HS-5 (cell line): ENCODE data around the gene RIMBP2.
"Not testable (repeated sequence)": the region's sequence is repeated elsewhere in the genome, so short reads cannot be mapped to it uniquely, and the experiment has no call there.

ENCODE experiments used
- DNase-seq: peaks from one replicate; pipeline ENCODE4 v3.0.0-alpha.2; 2012; ENCODE audit warnings: low read depth

The RIMBP2 gene

DNA sequence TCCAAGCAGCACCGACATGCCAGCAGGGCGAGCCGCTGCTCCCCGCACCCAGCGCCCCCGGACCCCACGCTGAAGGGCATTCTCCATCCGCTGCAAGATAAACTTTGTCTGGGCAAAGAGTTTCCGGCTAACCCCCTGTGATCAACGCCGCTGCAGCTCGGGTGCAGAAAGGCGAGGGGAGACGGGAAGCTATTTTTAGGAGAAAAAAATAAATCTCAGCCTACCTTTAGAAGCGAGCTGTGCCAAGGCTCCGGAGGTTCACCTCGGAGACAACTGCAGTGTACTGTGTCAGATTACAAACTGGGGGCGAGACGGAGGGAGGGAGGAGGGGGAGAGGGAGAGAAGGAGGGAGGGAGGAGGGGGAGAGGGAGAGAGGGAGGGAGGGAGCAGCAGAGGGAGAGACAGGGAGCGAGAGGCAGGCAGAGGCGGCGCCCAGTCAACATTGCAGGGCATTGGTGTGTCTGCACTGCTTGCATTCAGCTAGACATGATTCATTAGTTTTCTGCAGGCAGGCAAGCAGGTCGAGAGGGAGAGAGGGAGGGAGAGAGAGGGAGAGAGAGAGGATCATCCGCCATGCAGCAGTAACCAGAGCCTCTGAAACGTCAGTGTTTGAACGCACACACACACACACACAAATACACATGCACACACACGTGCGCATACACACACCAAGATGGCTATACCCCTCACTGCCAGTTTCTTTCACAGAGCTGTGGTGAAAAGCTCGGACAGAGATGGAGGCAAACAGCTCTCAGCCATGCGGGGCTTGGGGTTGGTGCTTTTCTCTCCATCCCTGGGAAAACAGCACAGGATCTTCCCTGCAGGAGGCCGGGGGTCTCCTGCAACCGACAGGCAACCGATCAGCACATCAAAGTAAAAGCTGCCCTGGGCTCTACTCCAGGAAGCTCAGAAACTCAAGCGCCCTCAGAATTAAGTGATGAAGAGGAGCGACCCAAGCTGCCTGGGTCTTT is at the start of gene RIMBP2:
Gene RIMBP2, minus strand, starts transcription at position 302 of the 971 bp plus-strand sequence. CDS start 237,286 bp downstream, outside the sequence.
- DNase-seq: no peak

- peak; percentile 9 for DNase-seq
Observed at GRCh38 chr12:130765186-130765659, 49.1 kb upstream of the RIMBP2 start.

- peak; percentile 10 for DNase-seq
Observed at GRCh38 chr12:130764475-130765185, 48.5 kb upstream of the RIMBP2 start.

DNA sequence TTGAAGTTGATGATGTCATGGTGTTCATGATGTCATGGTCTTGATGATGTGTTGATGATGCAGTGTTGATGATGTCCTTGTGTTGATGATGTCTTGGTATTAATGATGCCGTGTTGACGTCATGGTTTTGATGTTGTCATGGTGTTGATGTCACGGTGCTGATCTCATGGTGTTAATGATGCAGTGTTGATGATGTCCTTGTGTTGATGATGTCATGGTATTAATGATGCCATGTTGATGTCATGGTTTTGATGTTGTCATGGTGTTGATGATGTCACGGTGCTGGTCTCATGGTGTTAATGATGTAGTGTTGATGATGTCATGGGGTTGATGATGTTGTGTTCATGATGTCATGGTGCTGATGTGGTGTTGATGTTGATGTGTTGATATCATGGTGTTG is 48.0 kb upstream of the RIMBP2 start:
- no peak for DNase-seq

GRCh38 chr12:130762319-130762675 is 46.2 kb upstream of the RIMBP2 start:
- no peak for DNase-seq

DNA sequence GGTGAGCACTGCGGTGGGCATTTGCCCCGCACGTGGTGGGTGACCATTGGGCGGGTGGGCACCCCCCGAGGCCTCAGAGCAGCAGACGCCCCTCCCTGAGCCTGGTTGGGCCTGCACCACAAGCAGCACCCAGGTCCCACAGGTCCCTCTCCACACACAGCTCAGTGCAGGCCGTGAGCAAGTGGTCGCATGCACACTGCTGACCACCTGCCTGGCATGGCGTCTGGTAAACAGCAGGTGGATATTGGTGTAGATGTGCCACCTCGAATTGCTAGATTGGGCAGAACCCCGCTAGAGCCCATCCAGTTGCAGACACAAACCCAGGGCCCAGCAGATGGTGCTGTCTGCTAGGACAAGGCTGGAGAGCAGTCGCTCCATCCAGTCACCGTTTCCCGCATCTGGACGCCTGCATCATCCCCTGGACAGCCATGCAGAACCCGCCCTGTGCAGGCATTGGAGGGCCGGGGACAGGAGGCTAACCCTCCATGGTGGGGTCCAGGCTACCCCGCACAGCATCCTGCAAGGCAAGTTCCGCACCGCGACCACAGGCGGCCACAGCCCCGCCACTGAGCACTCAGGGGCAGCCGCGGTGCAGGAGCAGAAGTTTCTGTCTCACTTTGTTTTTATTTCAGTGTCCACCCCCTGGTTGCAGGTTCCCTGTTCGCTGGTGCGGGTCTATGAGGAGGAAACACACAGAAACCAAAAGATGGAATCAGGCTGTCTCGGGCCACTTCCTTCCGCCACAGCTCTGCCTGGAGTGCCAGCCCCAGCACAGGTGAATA is 45.6 kb upstream of the RIMBP2 start:
- DNase-seq: no peak

DNA sequence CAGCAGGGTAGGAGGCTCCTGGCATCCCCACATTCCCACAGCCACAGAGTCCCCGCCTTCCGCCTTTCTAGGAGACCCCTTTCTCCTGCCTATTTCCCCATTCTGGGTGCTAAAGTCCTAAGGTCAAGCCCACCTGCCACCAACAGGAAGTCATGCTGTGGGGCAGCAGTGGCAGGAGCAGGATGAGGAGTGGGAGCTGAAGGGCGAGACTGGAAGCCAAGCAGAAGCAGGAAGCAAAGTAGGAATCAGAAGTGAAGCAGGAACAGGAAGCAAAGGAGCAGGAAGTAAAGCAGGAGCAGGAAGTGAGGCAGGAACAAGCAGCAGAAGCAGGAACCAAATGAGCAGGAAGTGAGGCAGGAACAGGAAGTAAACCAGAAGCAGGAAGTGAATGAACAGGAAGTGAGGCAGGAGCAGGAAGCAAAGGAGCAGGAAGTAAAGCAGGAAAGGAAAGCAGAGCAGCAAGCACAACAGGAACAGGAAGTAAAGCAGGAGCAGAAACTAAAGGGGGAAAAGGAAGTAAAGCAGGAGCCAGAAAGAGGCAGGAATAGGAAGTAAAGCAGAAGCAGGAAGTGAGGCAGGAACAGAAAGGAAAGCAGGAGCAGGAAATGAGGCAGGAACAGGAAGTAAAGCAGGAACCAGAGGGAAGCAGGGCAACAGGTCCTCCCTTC is 38.3 kb upstream of the RIMBP2 start:
- no peak for DNase-seq

DNA sequence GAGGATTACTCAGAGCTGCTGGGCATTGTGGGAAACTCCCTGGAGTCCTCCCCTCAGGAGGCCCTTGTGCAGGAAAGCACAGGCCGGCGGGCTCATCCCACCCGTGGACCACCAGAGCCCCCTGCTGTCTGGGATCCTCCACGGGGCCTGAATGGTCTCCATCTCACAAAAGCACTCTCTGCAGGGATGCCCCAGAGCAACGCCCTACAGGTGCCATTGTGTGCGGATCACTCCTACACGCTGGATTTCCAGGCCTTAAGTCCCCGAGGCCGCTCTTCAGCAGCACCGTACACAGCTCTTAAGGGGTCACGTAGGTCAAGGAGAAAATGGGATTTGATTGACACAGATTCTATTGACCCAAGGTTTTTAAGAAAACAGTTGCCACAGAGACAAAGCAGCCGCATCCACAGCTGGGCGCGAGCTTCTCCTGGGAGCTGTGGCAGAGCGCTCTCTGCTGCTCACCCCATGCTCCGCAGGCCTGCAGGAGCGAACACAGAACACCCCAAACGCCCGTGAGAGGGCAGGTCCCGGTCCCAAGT is 36.7 kb upstream of the RIMBP2 start:
- no peak for DNase-seq

DNA sequence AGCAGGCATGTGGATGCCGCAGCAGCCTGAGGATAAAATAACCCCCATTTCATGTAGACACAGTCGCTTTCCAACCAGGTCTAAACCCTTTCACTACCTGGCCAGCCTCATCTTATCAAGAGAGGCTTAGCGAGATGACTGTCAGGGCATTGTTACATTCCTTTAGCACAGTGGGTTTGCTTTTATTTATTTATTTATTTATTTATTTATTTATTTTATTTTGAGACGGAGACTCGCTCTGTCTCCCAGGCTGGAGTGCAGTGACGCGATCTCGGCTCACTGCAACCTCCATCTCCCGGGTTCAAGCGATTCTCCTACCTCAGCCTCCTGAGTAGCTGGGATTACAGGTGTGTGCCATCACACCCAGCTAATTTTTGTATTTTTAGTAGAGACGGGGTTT is 35.9 kb upstream of the RIMBP2 start:
- DNase-seq: not testable (repeated sequence)

DNA sequence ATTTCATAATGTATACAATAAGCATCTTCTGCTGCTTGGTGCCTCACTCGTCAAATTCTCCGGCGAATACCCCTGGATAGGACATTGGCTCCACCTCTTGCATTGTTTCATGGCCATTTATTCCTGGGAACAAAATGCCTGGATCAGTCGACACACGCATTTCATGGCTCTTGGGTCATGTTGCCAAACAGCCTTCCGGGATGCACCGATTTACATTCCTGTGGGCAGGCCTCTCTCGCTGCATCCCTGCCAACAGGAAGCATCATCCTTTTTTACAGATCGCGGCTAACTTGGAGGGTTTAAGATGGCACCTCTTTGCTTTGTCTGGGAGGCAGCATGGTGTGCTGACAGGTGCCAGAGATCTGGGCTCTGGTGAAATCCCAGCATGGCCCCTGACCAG is 32.7 kb upstream of the RIMBP2 start:
- DNase-seq: no peak

- DNase-seq: no peak
Observed at GRCh38 chr12:130747867-130748740, 32.0 kb upstream of the RIMBP2 start.

DNA sequence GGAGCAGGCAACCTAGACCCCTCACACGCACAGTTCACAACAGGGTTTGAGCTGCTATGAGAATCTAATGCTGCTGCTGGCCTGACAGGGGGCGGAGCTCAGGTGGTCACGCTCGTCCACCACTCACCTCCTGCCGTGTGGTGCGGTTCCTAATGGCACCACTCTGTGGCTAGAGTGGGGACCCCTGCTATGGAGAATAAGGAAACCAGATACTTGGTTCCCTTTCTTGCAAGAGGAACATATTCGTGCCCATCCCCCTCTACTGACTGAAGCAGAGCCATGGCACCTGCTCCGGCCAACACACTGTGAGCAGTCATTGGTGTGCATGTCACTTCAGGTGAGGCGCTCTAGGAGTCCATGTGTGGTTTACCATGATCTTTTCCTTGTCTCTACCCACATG is 30.4 kb upstream of the RIMBP2 start:
- no peak for DNase-seq

DNA sequence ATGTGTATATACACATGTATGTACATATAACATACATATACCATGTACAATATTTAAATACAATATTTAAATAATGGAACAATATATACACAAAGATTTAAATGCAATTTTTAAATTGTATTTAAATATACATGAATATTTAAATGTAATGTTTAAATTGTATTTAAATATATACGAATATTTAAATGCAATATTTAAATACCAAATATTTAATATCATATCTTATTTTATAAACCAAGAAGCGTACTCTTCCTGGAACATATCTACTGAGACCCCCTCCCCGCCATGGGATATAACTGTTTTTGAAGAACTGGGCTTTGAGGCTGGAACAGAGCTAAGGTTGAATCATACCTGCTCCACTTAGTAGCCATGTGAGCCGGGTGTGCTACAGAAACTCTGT is 29.8 kb upstream of the RIMBP2 start:
- DNase-seq: no peak

- DNase-seq: no peak
Observed at GRCh38 chr12:130744274-130744673, 28.2 kb upstream of the RIMBP2 start.

DNA sequence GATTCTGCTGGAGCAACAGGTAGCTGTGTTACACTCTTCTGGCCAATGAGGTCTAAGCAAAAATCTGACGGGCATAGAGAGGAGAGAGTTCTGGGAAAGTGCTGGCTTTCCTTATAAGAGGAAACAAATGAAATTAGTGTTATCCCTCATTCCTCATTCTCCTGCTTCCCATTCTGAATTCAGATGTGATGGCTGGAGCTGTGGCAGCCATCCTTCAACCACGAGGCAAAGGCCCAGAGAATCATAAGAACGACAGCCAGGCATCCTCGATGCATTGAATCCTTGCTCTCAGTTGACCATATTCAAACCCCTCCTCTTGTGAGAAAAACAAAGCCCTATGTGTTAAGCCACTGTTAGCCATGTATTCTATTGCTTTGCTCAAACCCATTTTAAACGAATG is 27.5 kb upstream of the RIMBP2 start:
- DNase-seq: no peak

- DNase-seq: no peak
Observed at GRCh38 chr12:130743176-130743575, 27.1 kb upstream of the RIMBP2 start.

DNA sequence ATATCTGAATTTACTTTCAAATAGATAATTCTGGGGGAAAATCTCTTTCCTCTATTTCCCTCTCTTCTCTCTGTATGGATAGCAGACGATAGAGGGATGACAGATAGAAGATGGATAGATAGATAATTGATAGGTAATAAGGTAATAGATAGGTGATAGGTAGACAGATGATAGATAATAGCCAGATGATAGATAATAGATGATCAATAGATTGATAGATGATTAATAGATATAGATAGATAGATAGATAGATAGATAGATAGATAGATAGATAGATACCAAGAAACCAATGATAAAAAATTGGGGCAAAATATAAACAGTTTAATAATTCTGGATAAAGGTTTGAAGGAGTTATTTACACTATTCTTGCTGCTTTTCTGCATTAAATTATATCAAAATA is 26.6 kb upstream of the RIMBP2 start:
- DNase-seq: no peak

- no peak for DNase-seq
Observed at GRCh38 chr12:130742112-130742511, 26.0 kb upstream of the RIMBP2 start.

GRCh38 chr12:130739571-130739970 is 23.5 kb upstream of the RIMBP2 start:
- no peak for DNase-seq

DNA sequence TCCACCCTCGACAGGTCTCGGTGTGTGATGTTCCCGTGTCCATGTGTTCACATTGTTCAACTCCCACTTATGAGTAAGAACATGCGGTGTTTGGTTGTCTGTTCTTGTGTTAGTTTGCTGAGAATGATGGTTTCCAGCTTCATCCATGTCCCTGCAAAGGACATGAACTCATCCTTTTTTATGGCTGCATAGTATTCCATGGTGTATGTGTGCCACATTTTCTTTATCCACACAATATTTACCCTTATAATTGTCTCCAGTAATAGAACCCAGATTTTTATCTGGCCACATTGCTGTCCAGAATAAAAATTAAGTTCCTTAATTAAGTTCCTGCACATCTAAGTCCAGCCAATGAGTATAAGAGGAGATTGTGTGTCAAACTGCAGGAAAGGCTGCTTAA is 22.3 kb upstream of the RIMBP2 start:
- DNase-seq: not testable (repeated sequence)
